Activated naive CD8-positive, alpha-beta T cell (primary cell): ENCODE data around the gene LRP4.

ENCODE experiments used
- H3K27ac Mint-ChIP-seq: one replicate; pipeline ENCODE4 v1.8.0; 2021; ENCODE audit warnings: mixed read lengths
- H3K27me3 Mint-ChIP-seq: one replicate; pipeline ENCODE4 v1.8.0; 2021; ENCODE audit warnings: mixed read lengths
- H3K36me3 Mint-ChIP-seq: one replicate; pipeline ENCODE4 v1.8.0; 2021; ENCODE audit warnings: mixed read lengths
- H3K4me1 Mint-ChIP-seq: one replicate; pipeline ENCODE4 v1.8.0; 2021; ENCODE audit warnings: low read depth, mixed read lengths
- H3K4me3 Mint-ChIP-seq: one replicate; pipeline ENCODE4 v1.8.0; 2021; ENCODE audit warnings: mild to moderate bottlenecking, mixed read lengths
- H3K9me3 Mint-ChIP-seq: one replicate; pipeline ENCODE4 v1.8.0; 2021; ENCODE audit warnings: low read depth, mixed read lengths

Gene LRP4

DNA sequence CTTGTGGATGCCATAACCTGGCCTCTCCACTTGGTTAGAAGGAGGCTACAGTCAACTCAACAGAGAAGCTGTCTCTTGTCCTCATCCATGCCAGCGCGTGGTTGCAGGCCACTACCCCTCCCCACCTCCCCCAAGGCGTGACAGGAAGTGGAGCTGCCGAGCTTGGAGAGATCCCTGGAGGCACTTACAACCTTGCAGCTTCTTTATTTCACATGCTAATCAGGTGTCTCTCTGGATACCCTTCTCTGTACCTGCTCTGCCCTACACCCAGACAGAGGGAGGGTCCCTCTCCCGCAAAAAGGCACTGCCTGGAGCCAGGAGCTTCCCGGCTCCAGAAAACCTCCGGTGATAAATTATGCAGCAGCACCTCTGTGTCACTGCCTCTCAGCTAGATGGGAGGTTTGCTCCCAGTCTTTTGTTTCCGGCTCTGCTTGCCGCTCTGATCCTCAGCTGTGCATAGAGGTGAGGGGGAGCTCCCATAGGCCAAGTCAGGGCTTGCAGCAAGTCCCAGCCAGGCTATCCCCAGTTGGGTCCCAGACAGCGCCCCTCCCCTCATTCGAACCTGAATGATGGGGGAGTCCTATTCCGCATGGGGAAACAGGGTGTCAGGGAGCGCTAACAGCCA lies 5.7 kb downstream of the LRP4 start:
- H3K4me1 Mint-ChIP-seq = peaks cover 10% of the 10 kb centered on the region

DNA sequence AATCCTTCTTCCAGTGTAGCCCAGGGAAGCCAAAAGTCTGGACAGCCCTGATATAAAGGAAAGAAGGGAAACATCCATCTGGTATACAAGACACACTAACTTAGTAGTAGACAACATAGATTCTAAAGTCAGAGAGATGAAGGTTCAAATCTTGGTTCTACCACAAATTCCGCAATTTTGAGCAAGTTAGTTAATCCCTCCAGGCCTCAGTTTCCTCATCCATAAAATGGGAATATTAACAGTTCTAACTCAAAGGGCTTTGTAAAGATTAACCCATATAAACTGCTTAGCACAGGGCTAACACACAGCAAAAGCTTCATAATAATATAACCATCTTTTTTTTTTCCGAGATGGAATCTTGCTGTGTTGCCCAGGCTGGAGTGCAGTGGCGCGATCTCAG lies 10.7 kb downstream of the LRP4 start:
- Mint-ChIP-seq H3K4me1 (no peaks in the 10 kb centered on the region), H3K36me3 (no peaks in the 10 kb centered on the region), H3K9me3 (no peaks in the 10 kb centered on the region), H3K27ac (no peak overlapping the region), H3K4me3 (no peak overlapping the region), H3K27me3 (peaks cover 6% of the 10 kb centered on the region)

More for the DNA sequence above, 5.7 kb downstream of the LRP4 start:
- no peaks in the 10 kb centered on the region for H3K9me3 Mint-ChIP-seq
- no peaks in the 10 kb centered on the region for H3K36me3 Mint-ChIP-seq
- no peak overlapping the region for H3K27ac Mint-ChIP-seq
- no peak overlapping the region for H3K4me3 Mint-ChIP-seq
- H3K27me3 Mint-ChIP-seq = peaks cover 24% of the 10 kb centered on the region

GRCh38 chr11:46906609-46907041 lies 11.7 kb downstream of the LRP4 start:
- Mint-ChIP-seq H3K4me3 (no peak overlapping the region), H3K27me3 (peaks cover 5% of the 10 kb centered on the region), H3K9me3 (no peaks in the 10 kb centered on the region), H3K36me3 (no peaks in the 10 kb centered on the region), H3K27ac (no peak overlapping the region), H3K4me1 (no peaks in the 10 kb centered on the region)

- no peak overlapping the region for H3K27ac Mint-ChIP-seq
- no peaks in the 10 kb centered on the region for H3K36me3 Mint-ChIP-seq
- H3K4me1 Mint-ChIP-seq = no peaks in the 10 kb centered on the region
- H3K4me3 Mint-ChIP-seq = no peak overlapping the region
- no peaks in the 10 kb centered on the region for H3K9me3 Mint-ChIP-seq
- H3K27me3 Mint-ChIP-seq = peaks cover 3% of the 10 kb centered on the region
These were observed 12.5 kb downstream of the LRP4 start for GRCh38 chr11:46905806-46906205.

DNA sequence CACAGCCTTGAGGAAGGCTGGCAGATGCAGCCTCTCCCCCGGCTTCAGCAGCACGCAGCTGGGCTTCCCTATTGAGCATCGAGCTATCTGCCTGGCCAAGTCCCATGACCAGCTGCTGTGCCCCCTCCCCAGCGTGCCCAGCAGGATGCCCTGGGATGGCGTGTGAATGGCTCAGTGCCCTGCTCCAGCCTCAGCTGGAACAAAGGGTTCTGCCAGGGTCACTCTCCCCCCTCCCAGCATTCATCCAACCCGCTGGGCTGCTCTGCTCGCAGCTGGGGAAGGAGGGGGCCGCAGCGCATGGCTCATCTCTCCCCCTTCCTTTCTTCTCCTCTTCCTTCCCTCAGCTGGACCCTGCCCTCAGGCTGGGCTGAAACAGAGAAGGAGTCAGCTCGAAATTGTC lies 14.5 kb downstream of the LRP4 start:
- no peak overlapping the region for H3K27ac Mint-ChIP-seq
- H3K4me3 Mint-ChIP-seq = no peak overlapping the region
- no peaks in the 10 kb centered on the region for H3K27me3 Mint-ChIP-seq
- no peaks in the 10 kb centered on the region for H3K4me1 Mint-ChIP-seq
- H3K36me3 Mint-ChIP-seq = no peaks in the 10 kb centered on the region
- H3K9me3 Mint-ChIP-seq = no peaks in the 10 kb centered on the region

- Mint-ChIP-seq H3K4me3 (no peak overlapping the region), H3K4me1 (no peaks in the 10 kb centered on the region), H3K27me3 (no peaks in the 10 kb centered on the region), H3K27ac (no peak overlapping the region), H3K36me3 (no peaks in the 10 kb centered on the region), H3K9me3 (no peaks in the 10 kb centered on the region)
These were observed 15.7 kb downstream of the LRP4 start for GRCh38 chr11:46902694-46903093.

- no peaks in the 10 kb centered on the region for H3K36me3 Mint-ChIP-seq
- H3K4me1 Mint-ChIP-seq = no peaks in the 10 kb centered on the region
- H3K27ac Mint-ChIP-seq = no peak overlapping the region
- no peaks in the 10 kb centered on the region for H3K9me3 Mint-ChIP-seq
- no peak overlapping the region for H3K4me3 Mint-ChIP-seq
- no peaks in the 10 kb centered on the region for H3K27me3 Mint-ChIP-seq
These were observed 17.2 kb downstream of the LRP4 start for GRCh38 chr11:46901156-46901555.

- Mint-ChIP-seq H3K36me3 (no peaks in the 10 kb centered on the region), H3K4me1 (no peaks in the 10 kb centered on the region), H3K27ac (no peak overlapping the region), H3K4me3 (no peak overlapping the region), H3K27me3 (no peaks in the 10 kb centered on the region), H3K9me3 (no peaks in the 10 kb centered on the region)
These were observed 18.1 kb downstream of the LRP4 start for GRCh38 chr11:46900091-46900746.

- Mint-ChIP-seq H3K27me3 (no peaks in the 10 kb centered on the region), H3K27ac (no peak overlapping the region), H3K4me3 (no peak overlapping the region), H3K4me1 (no peaks in the 10 kb centered on the region), H3K36me3 (no peaks in the 10 kb centered on the region), H3K9me3 (no peaks in the 10 kb centered on the region)
These were observed 18.8 kb downstream of the LRP4 start for GRCh38 chr11:46899501-46900025.

GRCh38 chr11:46898396-46899095 lies 19.8 kb downstream of the LRP4 start:
- H3K36me3 Mint-ChIP-seq = no peaks in the 10 kb centered on the region
- H3K27ac Mint-ChIP-seq = no peak overlapping the region
- no peak overlapping the region for H3K4me3 Mint-ChIP-seq
- no peaks in the 10 kb centered on the region for H3K27me3 Mint-ChIP-seq
- no peaks in the 10 kb centered on the region for H3K4me1 Mint-ChIP-seq
- no peaks in the 10 kb centered on the region for H3K9me3 Mint-ChIP-seq

DNA sequence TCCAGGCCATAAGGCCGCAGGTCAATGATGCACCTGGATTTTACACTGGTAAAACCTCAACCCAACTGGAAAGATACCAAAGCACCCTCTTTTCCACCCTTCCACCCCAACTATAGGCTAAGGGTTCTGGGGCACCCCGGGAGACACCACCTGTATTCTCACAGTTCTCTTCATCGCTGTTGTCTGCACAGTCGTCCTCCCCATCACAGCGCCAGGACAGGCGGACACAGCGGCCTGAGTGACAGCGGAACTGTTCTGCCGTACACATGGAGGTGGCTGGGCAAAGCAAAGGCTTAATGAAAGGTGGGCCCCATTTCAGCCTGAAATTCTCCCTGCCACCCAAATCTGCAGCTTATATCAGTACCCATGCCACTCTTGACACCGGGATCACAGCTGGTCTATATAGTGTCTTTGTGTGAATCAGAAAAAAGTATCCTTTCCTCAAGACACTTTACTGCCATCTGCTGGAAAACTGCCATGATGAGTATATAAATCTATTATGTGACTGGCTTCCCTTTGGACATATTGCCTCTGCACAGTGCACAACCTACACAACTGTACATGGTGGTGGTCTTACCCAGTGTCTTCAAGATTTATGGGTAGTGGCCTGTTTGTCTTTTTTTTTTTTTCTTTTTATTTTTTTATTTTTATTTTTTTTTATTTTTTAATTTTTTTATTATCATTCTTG lies 21.5 kb downstream of the LRP4 start:
- Mint-ChIP-seq H3K4me1 (no peaks in the 10 kb centered on the region), H3K9me3 (no peaks in the 10 kb centered on the region), H3K27me3 (no peaks in the 10 kb centered on the region), H3K4me3 (no peak overlapping the region), H3K36me3 (no peaks in the 10 kb centered on the region), H3K27ac (no peak overlapping the region)

- Mint-ChIP-seq H3K27ac (no peak overlapping the region), H3K4me1 (no peaks in the 10 kb centered on the region), H3K9me3 (no peaks in the 10 kb centered on the region), H3K4me3 (no peak overlapping the region), H3K27me3 (no peaks in the 10 kb centered on the region), H3K36me3 (no peaks in the 10 kb centered on the region)
These were observed 22.5 kb downstream of the LRP4 start for GRCh38 chr11:46895821-46896220.

DNA sequence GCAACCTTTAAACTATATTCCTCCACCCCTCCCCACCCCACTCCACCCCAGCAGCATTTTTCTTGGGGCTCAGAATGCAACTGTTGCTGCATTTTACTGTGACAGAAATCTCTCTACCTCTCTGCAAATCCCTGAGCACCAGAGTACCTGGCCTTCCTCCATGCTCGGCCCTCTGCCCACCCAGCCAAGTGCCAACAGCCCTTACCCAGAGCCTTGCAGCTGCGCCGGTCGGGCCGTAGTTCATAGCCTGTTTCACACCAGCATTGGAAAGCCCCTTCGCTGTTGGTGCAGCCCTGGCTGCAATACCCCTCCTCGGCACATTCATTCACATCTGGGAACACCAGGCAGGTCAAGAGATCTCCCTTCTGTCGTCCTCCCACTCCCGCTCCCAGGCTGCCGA lies 23.4 kb downstream of the LRP4 start:
- H3K9me3 Mint-ChIP-seq = no peaks in the 10 kb centered on the region
- H3K27ac Mint-ChIP-seq = no peak overlapping the region
- no peaks in the 10 kb centered on the region for H3K27me3 Mint-ChIP-seq
- H3K36me3 Mint-ChIP-seq = no peaks in the 10 kb centered on the region
- no peak overlapping the region for H3K4me3 Mint-ChIP-seq
- no peaks in the 10 kb centered on the region for H3K4me1 Mint-ChIP-seq

DNA sequence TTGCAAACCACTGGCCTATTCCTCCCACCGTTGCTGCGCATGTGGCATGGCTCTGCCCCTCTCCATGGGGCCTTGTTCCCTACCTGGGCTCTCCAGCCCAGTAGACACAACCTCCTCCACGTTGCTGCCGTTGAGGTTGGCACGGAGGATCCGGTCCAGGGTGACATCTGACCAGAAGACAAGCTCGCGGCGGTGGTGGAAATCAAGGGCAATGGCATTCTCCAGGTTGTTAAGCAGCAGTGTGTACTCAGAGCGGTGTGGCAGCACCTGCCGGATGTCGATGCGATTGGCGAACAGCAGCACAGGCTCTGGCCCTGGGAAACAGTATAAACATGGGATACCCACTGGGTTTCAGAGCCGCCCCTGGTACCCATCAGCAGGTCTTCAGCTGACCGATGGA lies 23.8 kb downstream of the LRP4 start:
- Mint-ChIP-seq H3K27me3 (no peaks in the 10 kb centered on the region), H3K27ac (no peak overlapping the region), H3K4me1 (no peaks in the 10 kb centered on the region), H3K4me3 (no peak overlapping the region), H3K36me3 (no peaks in the 10 kb centered on the region), H3K9me3 (no peaks in the 10 kb centered on the region)

GRCh38 chr11:46892838-46893237 lies 25.5 kb downstream of the LRP4 start:
- no peak overlapping the region for H3K27ac Mint-ChIP-seq
- H3K27me3 Mint-ChIP-seq = peaks cover 2% of the 10 kb centered on the region

More at GRCh38 chr11:46892838-46893237, 25.5 kb downstream of the LRP4 start:
- Mint-ChIP-seq H3K4me1 (no peaks in the 10 kb centered on the region), H3K36me3 (no peaks in the 10 kb centered on the region), H3K9me3 (no peaks in the 10 kb centered on the region), H3K4me3 (no peak overlapping the region)
